Coronary artery (tissue), 2 donors: ENCODE results near the gene UBE2K.
"Not testable (repeated sequence)": the region's sequence is repeated elsewhere in the genome, so short reads cannot be mapped to it uniquely, and the experiment has no call there.

Experiments used
- DNase-seq: peaks from one replicate; pipeline ENCODE4 v3.0.0-alpha.2; 2017; ENCODE audit warnings: low spot score
- H3K27ac ChIP-seq, 2 donors: fragments of 200-600 bp; sonication (generic); one replicate each; pipeline ENCODE4 v1.5.1; 2016 to 2019
- H3K4me3 ChIP-seq: fragments of 200-600 bp; sonication (generic); 2 replicates; pipeline ENCODE4 v1.5.1; 2016; ENCODE audit warnings: mild to moderate bottlenecking, moderate library complexity
- TF ChIP-seq, protein P1 (sequence below): fragments of 200-600 bp; sonication (generic); IDR thresholded peaks from one replicate; pipeline ENCODE4 v1.5.1; 2019; ENCODE audit warnings: antibody characterized with exemption

The UBE2K gene, protein sequence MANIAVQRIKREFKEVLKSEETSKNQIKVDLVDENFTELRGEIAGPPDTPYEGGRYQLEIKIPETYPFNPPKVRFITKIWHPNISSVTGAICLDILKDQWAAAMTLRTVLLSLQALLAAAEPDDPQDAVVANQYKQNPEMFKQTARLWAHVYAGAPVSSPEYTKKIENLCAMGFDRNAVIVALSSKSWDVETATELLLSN

DNA sequence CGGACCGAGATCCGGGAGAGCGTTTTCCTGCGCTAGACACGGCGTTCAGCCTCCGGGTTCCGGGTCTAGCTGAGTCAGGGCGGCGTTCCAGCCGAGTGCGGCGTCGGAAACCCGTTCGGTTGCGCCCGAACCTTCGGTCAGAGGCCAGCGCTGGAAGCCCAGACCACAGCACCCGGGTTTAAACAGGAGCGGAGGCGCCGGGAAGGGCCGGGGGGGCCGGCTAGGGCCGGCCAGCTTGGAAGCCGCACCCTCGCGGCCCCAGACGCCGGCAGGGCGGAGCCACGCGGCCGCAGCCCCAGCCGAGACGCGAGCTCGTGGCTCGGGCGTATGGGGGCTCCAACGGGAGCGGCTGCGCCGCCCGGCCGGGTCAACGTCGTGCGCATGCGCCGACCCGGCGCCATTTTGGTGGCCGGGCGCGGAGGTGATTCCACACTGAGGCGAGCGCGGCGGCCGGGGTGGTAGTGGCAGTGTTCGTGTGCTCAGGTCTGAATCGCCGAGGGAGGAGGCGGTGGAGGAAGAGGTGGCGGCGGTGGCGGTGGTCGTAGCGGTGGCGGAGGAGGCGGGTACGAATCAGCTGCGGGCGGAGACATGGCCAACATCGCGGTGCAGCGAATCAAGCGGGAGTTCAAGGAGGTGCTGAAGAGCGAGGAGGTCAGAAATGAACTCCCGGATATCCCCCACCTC, at the start of gene UBE2K:
Gene UBE2K, plus strand, starts transcription at position 397 of the 684 bp plus-strand sequence. Its CDS starts 192 bp downstream, at position 589.
- H3K4me3 ChIP-seq: peak within 1 kb of the TSS; percentile 98
- peak within 1 kb of the TSS; percentile 82 to 98 for H3K27ac ChIP-seq
- DNase-seq: peak; percentile 91
- TF ChIP-seq, protein P1, sequence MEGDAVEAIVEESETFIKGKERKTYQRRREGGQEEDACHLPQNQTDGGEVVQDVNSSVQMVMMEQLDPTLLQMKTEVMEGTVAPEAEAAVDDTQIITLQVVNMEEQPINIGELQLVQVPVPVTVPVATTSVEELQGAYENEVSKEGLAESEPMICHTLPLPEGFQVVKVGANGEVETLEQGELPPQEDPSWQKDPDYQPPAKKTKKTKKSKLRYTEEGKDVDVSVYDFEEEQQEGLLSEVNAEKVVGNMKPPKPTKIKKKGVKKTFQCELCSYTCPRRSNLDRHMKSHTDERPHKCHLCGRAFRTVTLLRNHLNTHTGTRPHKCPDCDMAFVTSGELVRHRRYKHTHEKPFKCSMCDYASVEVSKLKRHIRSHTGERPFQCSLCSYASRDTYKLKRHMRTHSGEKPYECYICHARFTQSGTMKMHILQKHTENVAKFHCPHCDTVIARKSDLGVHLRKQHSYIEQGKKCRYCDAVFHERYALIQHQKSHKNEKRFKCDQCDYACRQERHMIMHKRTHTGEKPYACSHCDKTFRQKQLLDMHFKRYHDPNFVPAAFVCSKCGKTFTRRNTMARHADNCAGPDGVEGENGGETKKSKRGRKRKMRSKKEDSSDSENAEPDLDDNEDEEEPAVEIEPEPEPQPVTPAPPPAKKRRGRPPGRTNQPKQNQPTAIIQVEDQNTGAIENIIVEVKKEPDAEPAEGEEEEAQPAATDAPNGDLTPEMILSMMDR: no peak

- no peak overlapping the region for H3K27ac ChIP-seq
- no peak overlapping the region for H3K4me3 ChIP-seq
- TF ChIP-seq, protein P1: no peak
- DNase-seq: no peak
Observed at GRCh38 chr4:39648213-39648612, 49.7 kb upstream of the UBE2K start.

DNA sequence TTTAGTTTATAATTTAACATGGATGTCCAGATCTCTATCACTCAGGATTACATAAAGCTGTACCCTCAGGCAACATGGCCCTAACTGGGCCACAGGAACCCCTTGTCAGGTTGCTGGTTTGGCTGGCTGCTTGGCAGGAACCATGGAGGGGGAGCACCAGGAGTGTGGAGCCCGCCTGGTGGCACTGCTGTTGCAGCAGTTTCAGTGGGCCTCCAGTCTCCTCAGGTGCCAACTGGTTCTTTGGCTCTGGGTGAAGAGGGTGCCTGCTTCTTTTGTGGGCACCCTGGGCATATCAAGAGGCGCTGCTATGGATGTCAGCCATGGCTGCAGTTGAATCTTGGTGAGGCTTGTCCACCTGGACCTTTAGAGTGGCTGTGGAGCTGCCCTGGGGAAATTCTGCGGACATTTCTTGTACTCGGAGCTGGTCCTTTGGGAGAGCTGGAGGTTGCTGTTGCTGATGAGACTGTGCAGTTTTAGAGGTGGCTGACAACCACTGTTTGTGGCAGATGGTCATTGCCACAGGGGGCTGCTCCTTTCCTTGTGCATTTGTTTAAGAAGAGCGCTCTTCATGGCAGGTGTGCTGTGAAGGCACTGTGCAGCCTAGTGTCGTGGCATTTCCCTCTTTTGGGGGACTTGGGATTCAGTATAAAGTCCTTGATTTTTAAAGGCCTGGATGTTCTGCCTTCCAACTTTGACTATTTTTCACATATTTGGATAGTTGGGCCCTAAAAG, 48.9 kb upstream of the UBE2K start:
- no peak for DNase-seq
- TF ChIP-seq, protein P1: no peak
- H3K27ac ChIP-seq: no peak overlapping the region
- H3K4me3 ChIP-seq: no peak overlapping the region

DNA sequence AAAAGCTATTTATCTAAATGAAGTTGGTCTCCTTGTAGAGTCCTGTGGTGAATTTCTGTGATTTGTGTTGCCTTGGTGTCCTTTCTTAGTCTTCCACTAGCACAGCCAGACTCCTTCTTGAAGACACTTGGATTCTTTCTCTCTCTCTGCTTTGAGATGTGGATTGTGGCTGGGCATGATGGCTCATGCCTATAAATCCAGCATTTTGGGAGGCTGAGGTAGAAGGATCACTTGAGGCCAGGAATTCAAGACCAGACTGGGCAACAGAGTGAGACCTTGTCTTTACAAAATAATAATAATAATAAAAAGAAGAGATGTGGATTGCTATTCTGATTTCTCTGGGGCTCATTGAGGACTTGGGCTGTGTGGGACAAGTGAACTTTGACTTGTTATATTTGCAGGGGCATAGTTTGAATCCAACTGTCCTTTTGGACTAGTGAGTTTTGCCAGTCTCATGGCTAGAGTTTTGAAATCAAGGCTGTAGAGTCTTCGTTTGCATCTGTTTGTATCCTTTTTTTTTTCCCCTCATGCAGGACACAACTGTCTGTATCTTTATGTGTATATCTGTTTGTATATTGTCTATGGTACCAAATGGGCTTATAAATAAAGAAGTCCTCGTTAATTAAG, 48.2 kb upstream of the UBE2K start:
- Histone ChIP-seq H3K27ac (no peak overlapping the region), H3K4me3 (no peak overlapping the region)
- no peak for DNase-seq
- TF ChIP-seq, protein P1: no peak

DNA sequence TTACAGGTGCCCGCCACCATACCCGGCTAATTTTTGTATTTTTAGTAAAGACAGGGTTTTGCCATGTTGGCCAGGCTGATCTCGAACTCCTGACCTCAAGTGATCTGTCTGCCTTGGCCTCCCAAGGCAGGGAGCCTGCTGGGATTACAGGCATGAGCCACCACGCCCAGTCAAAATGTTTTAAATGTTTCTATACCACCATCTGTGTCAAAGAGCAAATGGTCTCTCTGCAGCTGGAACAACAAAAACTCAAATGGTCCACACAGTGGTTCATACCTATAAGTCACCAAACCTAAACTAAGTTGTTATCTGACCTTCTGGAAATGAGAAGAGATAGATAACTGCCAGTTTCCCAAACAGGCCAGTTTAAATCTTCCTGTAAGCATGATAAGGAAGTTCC, 46.4 kb upstream of the UBE2K start:
- H3K27ac ChIP-seq, DNase-seq, H3K4me3 ChIP-seq: not testable (repeated sequence)

DNA sequence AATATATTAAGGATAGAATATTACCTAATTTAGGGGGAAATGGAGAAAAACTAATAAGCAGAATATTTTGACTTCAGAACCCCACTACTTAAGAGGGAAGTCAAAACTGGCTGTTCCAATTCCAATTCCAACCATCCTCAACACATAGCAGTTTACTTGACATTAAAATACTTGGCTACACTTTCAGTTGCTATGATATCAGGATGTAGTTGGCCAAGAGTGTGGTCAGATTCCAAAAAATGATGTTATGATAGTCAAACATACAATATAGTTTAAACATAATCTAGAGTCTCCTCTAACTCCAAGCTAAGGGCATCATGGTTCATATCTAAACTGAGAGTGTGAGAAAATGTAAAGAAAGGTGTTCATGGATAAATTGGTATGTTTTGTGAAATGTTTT, 42.7 kb upstream of the UBE2K start:
- DNase-seq: no peak
- peak overlapping the region in 1 of 2 donors; percentile 17 for H3K27ac ChIP-seq
- TF ChIP-seq, protein P1: no peak
- H3K4me3 ChIP-seq: no peak overlapping the region

- TF ChIP-seq, protein P1: no peak
- no peak overlapping the region for H3K27ac ChIP-seq
- no peak overlapping the region for H3K4me3 ChIP-seq
- DNase-seq: no peak
Observed at GRCh38 chr4:39655876-39656275, 42.1 kb upstream of the UBE2K start.

GRCh38 chr4:39656638-39657037, 41.3 kb upstream of the UBE2K start:
- not testable (repeated sequence) for DNase-seq, H3K4me3 ChIP-seq
- H3K27ac ChIP-seq: peak overlapping the region in 1 of 2 donors; percentile 47
